CD4-positive, alpha-beta T cell treated with Interleukin-2 at 100 ng/mL for 4 hours (primary cell): Measurements from ENCODE around the gene PTGES.
"Not testable (repeated sequence)": the region's sequence is repeated elsewhere in the genome, so short reads cannot be mapped to it uniquely, and the experiment has no call there.

Experiments
- DNase-seq: peaks from one replicate; pipeline ENCODE4 v3.0.0-alpha.2; 2020; ENCODE audit warnings: low spot score

PTGES gene

DNA sequence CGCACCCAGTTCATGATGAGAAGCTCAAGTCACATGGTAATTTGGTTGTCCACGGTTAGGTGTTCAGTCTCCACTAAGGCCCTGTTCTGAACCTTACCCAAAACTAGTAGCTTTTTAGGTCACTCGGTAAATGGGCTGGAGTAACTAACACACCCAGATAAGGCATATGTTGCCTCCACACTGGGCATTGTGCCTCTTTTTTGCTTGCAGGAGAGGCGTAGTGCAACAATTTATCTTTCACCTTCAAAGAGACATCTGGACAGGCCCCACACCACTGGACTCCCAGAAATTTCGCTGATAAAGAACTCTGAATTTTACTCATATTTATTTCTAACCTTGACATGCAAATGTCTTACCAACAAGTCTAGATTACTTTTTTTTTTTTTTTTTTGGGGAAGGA lies 16.8 kb upstream of the PTGES start:
- DNase-seq: no peak

- DNase-seq: no peak
Measured at GRCh38 chr9:129768486-129768885, 15.6 kb upstream of the PTGES start.

GRCh38 chr9:129765764-129766317 lies 13.0 kb upstream of the PTGES start:
- DNase-seq: no peak

DNA sequence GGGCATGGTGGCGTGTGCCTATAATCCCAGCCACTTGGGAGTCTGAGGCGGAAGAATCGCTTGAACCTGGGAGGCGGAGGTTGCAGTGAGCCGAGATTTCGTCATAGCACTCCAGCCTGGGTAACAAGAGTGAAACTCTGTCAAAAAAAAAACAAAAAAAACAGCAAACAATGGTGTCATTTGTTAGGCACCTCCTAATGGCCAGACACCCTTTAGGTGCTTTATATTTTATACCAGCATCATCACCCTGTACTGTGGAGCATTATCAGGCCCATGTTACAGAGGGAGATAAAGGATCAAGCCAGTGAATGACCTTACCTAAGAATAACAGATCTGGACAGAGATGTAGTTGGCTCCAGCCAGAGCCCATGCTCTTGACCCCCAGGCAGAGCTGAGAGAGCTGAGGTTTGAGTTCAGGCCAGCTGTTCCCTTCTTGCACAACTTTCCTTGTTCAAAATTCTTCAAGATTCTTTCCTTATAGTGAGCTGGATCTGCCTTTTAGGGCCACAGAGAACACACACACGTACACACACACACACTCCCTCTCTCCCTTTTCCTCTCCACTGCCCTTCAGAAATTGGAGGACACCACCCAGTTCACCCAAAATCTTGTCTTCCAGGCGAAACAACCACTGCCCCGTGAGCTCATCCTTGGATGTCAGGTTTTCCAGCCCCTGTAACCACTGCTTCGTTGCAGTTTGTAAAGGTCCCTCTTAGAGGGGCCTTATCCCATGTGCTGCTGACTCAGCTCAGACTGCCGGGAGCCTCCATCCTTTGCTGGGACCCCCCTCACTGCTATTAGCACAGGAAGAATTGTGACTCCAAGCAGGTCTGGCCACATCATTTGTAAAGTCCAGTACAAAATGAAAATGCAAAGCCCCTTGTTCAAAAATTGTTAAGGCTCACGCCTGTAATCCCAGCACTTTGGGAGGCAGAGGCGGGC lies 10.4 kb upstream of the PTGES start:
- no peak for DNase-seq

GRCh38 chr9:129762370-129762984 lies 9.6 kb upstream of the PTGES start:
- DNase-seq: not testable (repeated sequence)

DNA sequence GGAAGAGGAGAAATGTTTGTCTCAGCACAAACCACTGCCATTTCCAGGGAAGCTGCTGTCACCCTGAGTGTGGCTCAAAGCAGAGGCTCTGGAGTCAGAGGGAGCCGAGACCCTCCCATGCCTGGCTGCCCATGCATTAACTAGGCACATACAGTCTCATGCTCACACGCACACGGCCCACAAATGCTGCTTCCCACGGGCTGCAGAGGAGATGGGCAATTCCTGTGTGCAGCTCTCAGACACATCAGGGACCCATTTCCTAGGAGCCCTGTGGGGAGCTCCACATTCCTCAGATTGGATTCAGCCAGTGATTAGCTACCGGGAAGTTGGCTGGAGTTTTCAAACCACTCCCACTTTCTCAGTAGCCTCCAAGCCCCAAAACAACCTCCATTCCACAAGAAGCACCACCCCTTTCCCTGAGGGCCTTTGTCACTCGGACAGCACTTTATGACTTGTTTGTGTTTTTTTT lies 9.1 kb upstream of the PTGES start:
- no peak for DNase-seq

GRCh38 chr9:129761293-129761900 lies 8.6 kb upstream of the PTGES start:
- no peak for DNase-seq

DNA sequence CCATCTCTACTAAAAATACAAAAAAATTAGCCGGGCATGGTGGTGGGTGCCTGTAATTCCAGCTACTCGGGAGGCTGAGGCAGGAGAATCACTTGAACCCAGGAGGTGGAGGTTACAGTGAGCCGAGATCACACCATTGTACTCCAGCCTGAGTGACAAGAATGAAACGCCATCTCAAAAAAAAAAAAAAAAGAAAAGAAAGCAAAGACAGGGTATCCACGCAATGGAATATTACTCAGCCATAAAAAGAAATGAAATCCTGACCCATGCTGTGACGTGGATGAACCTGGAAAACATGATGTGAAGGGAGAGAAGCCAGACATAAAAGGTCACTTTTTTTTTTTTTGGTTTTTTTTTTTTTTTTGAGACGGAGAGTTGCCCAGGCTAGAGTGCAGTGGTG lies 7.9 kb upstream of the PTGES start:
- DNase-seq: not testable (repeated sequence)

- no peak for DNase-seq
Measured at GRCh38 chr9:129759804-129760502, 7.1 kb upstream of the PTGES start.

DNA sequence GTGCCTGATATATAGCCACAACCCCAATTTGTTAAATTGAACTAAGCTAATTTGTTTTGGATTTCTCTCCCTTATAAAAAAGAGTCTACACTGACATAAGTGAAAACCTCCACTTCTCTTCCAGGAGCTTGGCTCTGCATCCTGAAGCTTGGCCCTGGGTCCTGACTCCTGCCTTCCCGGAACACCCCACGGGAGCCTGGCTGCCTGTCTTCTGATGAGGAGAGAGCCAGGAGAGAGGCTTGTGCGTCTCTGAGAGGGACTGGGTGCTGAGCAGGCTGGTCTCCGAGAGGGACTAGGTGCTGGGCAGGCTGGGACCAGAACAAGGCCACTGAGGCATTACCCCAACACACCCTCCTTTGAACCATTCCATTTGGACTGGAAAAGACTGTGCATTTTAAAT lies 6.5 kb upstream of the PTGES start:
- DNase-seq: no peak

GRCh38 chr9:129757045-129757444 lies 4.2 kb upstream of the PTGES start:
- DNase-seq: no peak

DNA sequence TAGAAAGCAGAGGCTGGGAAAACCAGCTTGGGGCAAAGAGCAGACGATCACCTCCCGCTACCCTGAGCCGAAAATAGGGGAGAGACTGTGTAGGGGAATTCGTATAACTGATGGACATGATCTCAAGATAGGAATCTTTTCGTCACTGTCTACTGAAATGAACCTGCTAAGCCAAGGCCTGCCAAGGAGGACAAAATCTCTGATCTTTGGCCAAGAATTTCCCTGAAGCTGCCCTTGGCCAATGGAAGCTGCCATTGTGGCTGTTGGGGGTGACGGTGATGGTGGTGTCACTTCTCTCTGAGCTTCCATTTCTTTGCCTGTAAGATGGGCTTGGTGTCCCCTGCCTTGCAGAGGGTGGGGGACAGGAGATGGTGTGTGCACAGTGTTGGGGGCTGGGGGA lies 3.3 kb upstream of the PTGES start:
- no peak for DNase-seq

DNA sequence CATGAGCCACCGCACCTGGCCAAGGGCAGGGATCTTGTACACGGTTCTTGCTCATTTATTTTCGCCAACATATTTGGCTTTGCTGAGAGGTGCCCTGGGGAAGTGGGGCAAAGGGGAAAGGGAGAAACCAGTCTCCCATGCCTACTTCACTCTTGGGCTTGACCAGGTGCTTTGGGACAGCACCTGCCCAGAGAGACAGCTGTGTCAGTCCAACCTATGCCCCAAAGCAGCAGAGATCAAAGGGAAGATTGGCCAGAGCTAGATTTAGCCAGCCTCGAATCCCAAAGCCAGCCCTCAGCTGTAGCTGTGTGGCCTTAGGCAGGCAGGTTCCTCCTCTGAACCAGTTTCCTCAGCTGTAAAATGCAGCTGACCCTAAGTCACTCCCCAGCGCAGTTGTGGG lies 2.3 kb upstream of the PTGES start:
- DNase-seq: no peak

DNA sequence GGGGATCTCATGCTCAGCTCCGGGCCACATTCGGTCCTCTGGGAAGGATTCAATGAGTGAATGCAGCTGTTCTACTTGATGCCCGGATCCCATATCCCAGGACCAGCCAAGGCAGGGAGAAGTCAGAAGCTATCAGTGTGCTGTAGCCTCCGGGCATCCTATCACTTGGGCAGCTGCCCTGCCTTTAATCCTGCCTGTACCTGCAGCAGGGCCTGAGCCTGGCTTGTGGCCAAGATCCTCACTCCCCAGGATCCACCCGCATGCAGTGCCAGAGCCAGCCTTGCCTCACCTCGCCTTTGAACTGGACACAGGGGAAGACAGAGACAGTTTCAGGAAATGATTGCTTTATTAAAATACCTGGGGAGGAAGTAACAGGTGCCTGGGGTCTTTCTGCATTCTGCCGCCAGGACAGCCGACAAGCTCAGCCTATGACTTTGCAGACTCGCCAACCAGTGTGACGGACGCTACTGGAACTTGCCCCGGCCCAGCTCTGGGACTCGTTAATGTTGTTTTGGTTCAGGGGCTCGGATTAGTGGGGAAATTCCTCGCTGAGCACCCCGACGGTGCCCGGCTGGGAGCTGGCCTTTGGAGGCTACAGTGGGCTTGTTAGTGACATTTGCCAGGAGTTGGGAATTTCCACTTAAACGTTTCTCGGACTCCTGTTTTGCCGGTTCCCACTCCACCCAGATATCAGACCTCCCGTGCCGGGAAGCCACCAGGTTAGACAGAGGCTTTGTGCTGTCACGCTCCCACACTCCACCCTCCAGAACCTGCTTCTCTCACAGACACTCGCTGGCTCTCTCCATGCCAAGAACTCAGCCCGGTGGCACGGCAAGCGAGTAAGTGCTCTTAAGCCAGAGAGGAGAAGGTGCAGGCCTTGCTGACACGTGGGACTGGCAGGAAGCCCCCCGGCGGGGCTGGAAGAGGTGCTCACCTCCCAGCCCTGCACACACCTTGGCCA lies 721 bp downstream of the PTGES start:
- no peak for DNase-seq

- DNase-seq: no peak
Measured at GRCh38 chr9:129750013-129750638, 2.7 kb downstream of the PTGES start.

DNA sequence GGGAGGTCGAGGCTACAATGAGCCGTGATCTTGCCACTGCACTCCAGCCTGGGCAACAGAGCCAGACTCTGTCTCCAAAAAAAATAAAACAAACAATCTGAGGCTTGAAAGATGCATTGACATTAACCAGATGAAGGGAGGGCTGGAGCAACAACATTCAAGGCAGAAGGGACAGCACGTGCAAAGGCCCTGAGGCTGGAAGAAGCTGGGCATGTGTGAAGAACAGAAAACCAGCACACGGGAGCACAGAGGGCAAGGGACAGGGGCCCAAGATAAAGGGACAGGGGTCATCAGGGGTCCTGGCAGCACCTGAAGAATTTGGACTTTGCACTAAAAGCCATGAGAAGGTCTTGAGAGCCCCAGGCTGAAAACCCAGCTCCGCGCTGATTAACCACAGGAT lies 3.3 kb downstream of the PTGES start:
- DNase-seq: no peak

GRCh38 chr9:129749052-129749451 lies 3.8 kb downstream of the PTGES start:
- DNase-seq: not testable (repeated sequence)

- no peak for DNase-seq
Measured at GRCh38 chr9:129748249-129748648, 4.6 kb downstream of the PTGES start.

- no peak for DNase-seq
Measured at GRCh38 chr9:129746092-129746777, 6.6 kb downstream of the PTGES start.

- DNase-seq: no peak
Measured at GRCh38 chr9:129745200-129745599, 7.6 kb downstream of the PTGES start.
